Measurements from ENCODE around the gene MRPL1. TPM values are rescaled to one million over a fixed set of nuclear protein-coding genes. Genes with fewer than 3 reads are reported as not detected.

Gene MRPL1
- 60.6 and 84.4 TPM in 2 replicates for total RNA-seq (2014; rRNA removed; shearing (Covaris generic))
- 45.3 and 46.9 TPM in 2 replicates for polyA plus RNA-seq (2015; cell fraction: cytosol; rRNA removed)
- polyA plus RNA-seq (2015; cell fraction: nucleus; rRNA removed) = 37.3 and 38.2 TPM in 2 replicates

DNA sequence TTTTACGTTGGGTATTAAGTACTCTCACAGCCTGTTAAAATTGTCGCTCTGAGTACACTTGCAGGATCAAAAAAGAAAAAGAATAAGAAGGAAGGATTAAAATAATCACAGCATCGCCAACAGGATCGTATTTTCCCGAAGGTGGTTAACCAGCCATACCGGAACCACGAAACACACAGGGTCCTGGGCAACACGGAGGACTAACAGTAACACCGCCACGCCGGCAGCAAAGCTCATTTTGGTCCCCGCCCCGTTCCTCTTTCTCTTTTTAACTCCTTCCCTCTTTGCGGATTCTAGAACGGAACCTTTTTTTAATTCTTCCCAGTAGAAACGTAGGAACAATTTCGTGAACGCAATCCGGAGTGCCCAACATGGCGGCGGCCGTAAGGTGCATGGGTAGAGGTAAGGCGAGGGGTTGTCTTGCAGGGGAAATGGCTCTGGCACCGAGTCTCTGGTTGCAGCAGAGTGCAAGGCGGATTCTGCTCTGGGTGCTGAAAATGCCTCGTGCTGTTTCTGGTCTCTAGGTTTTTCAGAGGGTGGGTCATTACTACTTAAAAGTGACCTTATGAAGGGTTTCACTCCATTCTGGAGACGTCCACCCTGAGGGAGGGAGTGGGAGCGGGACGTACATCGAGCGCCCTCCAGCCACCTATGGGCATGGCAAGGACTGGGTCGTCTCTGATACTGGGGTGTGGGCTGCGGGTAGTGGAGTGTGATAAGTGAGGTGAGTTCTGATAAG lies at the start of gene MRPL1:
TSS of gene MRPL1 (plus strand) at position 353 of the 739 bp plus-strand sequence. CDS start at position 372, 19 bp downstream.
- DNase-seq (ENCODE audit: low read depth) = peak; percentile 95

DNA sequence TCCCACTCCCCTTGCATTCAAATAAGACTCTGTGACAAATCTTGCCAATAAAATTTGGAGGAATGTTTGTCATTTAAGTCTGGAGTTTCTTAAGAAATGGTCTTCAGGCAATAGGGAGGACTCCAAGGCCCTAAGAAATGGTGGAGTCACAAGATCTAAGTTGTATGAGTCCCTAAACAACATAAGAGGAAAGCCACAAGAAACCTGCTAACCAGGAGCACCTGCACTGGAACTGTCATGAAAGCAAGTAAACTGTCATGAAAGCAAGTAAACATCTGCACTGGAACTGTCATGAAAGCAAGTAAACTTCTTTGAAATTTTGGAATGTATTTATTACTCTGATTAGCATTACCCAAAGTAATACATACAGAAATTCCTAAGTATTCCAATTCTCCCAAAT lies 47.0 kb upstream of the MRPL1 start:
- DNase-seq (ENCODE audit: low read depth) = no peak

DNA sequence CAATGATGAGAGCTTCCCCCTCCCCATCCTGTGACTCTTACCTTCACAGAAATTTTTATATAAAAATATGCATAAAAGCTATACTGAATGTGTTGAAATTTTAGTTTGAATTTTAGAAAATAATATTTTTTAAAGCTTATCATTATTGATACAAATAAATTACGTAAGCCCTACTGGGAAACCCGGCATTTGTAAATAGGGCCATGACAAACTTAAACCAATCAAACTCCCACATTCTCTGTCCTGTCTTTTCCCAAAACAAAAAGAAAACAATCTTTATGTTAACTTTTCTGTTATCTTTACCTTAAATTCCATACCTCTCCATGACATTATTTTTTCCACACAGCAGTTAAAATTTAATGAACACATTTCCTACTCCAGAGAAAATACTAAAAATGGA lies 46.1 kb upstream of the MRPL1 start:
- DNase-seq (ENCODE audit: low read depth) = no peak

DNA sequence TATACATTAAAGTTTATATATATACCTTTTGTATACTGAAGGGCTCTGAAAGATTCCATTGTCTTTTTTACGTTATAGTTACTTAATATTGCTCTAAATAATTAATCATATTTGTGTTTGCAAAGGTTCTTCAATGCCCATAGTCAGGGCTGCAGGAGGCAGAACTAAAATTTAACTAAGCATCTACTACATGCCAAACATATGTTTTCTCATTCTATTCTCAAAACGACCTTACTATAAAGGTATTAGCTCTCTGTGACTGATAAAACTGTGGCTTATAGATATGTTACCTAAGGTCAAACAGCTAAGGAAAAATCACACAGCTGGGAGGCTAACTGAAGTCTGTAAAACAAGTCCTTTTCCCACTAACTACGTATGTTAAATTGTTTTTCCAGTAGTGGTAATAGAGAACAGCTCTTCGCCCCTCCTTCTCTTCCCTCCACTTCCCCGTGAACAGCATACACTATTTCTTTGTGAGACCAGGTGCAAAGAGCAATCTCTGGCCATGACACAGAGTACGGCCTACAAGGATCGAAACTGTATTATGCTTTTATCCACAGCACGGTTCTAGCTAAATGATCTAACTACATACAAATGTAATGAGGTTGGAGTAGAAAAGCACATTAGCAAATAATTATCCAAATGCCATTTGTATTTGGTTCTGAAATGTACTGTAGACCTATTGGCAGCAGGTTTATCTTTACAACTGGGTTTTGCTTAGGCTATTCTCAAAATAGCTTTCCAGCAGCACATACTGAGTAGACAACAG lies 45.1 kb upstream of the MRPL1 start:
- no peak for DNase-seq (ENCODE audit: low read depth)

DNA sequence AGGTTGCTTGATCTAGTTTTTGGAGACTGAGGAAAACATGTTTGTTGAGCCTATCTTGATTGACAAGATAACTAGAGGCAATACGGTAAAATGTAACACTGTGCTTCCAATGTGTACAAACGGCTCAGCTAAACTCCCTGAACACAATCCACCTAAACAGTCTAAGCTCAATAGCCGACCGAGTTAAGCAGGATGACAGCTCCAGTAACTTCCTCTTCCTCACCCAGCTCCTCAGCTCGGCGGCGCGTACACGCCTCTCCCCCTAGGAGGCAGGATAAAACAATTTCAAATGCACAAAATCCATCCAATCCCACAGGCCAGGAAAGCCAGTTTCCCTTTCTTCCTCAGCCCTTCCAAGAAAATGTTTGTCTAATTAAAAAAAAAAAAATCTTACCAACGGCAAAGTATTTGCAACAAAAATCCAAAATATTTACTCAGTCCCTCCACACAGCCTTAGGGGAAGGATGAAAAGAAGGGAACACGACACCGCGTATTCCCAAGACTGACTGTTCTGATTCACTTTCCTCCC lies 44.5 kb upstream of the MRPL1 start:
- DNase-seq (ENCODE audit: low read depth) = peak; percentile 90

DNA sequence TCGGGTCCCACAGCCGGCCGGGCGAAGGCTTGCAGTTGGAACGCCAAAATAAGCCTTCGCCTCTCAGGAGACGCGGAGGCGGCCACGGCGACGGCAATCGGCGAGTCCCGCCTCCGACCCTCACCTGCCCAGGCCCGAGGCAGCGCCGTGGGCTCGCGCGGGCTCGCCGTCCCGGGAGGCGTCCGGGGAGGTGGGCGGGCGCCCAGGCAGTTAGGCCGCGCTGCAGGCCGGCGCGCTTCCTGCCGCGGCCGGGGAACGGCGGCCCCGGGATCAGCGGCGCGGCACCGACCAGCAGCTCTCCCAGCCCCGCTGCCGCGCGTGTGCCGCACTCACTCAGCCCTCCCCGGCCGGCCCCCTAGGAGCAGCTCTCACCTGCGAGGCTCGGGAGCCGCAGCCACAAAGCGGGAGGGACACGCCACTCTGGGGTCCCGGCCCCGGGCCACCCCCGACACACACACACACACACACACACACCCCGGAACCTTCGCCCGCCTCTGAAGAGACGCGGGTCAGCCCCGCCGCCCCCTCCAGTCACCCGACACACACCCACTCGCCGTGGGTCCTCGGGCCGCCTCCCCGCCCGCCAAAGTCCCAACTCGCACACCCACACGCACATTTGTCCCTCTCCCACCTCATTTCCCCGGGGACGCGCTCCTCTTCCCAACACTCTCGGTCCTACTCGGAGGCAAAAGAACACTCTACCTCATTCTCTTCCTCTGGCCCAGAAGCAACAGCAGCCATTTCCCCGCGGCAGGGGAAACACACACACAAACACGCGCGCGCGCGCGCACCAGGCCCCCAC lies 43.8 kb upstream of the MRPL1 start, which contains the start of gene CNOT6L:
TSS of gene CNOT6L (minus strand) at position 767 of the 802 bp plus-strand sequence. CDS start at position 707, 60 bp downstream.
- DNase-seq (ENCODE audit: low read depth) = peak; percentile 38

DNA sequence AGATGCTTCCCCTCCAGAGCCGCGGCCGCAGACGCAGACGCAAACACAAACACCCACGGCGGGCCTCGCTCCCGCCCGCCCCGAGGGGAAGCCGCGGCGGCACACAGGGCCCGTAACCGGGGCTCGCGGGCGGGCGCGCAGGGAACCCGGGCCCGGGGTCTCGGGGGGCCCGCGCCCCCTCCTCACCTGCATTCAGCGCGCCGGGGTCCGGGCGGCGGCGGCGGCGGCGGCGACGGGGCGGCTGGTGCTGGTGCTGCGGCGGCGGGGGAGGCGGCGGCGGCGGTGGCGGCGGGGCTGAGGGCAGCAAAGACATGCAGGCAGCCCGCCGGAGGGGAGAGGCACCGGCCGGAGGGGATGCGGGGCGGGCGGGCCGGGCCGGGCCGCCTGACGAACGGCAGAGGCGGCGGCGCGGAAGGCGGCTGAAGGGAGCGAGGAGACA lies 43.2 kb upstream of the MRPL1 start:
- DNase-seq (ENCODE audit: low read depth) = no peak

DNA sequence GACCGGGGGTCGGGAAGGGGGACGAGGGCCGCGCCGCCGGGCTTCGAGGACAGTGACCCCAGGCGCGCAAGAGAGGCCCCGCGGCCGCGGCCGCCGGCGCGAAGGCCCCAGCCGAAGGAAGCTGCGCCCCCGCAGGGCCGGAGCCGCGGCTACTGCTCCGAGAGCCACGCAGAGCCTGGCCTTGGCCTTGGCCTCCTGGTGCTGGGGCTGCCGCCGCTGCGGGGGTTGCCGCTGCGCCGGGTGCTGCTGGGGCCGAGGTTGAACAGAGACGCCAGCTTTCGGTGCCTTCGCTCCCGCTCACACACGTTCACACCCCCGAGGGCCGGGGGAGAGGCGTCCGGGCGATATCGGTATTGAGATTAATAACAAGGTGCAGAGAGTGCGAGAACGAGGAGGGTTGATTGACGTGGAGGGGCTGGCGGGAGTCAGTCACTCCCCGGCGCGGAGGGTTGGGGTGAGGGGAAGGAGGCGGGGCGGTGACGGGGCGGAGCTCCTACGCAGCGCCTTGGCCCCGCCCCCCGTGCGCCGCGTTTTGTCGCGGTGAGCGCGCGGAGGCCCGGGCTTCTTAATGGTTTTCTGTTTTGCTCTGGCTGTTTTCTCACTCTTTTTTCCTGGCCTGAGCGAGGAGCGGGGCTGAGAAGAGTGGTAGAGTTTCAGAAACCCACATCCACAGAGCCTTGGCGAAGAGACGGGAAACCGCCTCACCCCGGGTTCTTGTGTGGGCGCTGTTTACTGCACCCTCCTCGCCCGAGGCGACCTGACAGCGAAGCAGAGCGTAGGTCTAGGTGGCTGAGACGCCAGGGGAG lies 42.6 kb upstream of the MRPL1 start:
- peak; percentile 77 for DNase-seq (ENCODE audit: low read depth)

DNA sequence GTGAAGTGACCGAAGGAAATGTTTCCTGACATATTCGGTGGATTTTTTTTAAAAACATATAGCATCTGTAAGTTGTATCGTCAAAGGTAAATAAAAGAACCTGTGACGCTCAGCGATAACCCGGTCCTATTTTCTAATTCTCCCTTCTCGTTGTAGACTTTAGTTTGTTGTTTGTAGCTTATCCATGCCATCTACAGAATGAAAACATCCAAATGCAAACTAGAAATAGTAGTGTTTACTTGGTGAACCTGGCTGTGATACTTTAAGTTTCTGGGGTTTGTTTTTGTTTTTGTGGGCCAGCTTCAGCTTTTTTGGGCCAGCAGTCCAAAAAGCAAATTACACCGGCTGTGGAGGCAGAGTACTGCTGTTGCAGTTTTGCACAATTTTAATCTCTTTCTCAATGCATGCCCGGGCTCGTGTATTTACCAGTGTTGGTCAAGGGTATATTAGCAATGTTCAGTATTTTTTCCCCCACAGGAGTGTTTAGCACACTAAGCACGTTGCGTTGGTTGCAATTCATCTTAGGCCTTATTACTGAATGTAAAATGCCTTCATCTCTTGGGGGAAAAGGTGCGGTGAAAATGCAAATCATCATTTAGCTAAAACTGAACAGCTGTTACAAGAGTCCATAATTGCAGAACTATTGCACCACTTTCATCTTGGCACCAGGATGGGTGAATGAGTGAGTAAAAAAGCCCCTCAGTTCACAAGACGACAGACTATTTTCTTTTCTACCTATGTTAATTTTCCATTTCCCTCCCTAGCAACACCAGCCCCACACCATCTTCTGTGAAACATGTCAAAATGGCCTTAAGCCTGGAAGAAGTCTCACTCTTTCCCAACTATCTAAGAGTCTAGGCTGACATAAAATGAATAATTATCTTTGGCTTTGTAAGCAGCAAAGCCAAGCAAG lies 41.7 kb upstream of the MRPL1 start:
- no peak for DNase-seq (ENCODE audit: low read depth)

DNA sequence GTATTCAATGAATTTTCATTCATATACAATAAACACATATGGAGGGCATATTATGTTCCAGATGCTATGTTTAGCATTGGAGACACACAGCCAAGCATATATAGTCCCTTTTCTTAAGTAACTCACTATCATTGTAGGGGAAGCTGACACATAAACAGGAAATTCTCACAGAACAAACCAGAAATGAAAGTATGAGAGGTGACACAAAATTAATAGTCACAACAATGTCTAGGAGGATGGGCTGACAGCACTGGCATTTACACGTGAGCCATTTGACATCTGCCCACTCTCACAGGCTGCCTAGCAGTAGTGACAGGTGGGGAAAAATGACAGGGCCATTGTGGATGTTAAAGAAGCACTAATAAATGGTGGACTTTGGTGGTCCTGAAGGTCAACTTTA lies 40.9 kb upstream of the MRPL1 start:
- DNase-seq (ENCODE audit: low read depth) = no peak

DNA sequence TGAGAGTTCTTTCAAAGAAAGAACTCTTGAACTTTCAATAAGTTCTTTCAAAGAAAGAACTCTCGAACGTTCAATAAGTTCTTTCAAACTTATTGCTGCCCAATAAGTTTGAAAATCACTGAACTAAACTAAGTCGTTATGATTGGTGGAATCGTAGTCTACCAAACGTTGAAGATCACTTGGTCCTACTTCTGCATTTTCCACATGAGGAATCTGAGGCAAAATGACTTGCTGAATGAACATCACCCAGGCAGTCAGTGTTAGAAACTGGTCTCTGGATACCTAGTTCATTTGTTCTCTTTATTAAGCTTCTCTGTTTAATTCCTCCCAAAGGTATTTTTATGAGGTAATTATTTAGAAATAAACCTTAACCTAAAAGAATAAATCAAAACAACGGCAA lies 36.4 kb upstream of the MRPL1 start:
- DNase-seq (ENCODE audit: low read depth) = no peak

DNA sequence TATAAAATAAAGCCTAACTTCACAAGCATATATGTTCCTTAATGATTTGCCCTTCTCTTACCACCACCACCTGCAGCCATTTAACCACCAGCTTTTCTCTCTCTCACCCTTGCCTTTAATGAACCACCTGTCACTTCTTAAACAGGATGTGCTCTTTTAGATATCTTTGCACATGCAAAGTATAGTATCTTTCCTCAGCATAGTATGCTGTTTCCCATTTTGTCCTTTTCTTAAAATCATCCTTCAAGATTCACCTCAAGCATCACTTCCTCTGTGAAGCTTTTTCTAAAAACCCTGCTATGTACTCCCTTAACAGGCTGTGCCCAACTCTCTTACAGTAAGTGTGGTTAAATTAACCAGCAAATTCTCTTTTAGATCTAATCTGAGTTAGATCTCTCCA lies 35.3 kb upstream of the MRPL1 start:
- DNase-seq (ENCODE audit: low read depth) = no peak

DNA sequence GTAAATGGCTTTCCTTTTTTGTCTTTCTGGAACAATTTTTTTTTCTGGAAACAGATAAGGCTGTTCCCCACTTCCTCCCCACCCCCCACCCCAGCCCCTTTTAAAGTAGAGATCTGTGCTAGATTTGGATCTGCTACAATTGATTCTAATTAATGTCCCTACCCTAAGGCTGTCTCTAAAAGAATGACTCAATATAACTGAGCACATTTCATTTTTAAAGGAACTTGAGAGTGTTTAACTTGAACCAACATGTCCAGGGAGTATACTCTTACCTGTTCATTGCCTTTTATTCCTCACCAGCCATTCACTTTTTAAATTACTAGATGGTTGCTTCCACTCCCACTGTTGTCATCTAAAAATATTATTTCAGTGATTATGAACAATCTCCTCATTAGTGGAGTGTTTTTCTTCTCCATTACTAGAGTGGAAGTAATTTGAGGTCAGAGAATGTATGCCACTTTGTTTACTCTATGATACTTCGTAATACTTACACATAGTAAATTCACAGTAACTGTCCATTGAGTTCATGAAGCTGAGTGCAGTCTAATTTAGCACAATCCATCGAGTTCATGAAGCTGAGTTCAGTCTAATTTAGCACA lies 29.4 kb upstream of the MRPL1 start:
- DNase-seq (ENCODE audit: low read depth) = no peak

DNA sequence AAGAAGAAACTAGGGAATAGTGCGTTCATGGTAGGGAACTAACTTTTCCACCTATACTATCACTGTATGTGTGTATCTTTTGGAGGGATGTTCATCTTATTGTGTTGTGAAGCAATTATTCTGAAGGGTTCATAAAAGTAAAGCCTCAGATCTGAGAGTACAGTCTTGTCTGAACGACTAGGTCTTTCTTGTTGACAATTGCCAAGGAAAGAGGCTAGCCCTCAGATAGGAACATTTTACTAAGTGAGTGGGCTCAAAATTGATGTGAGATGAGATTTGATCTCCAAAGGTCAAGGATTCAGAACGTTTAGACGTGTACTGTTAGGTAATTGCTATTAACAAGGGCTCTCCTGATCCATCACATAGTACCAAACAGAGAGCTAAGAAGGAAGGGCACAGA lies 28.2 kb upstream of the MRPL1 start:
- no peak for DNase-seq (ENCODE audit: low read depth)

DNA sequence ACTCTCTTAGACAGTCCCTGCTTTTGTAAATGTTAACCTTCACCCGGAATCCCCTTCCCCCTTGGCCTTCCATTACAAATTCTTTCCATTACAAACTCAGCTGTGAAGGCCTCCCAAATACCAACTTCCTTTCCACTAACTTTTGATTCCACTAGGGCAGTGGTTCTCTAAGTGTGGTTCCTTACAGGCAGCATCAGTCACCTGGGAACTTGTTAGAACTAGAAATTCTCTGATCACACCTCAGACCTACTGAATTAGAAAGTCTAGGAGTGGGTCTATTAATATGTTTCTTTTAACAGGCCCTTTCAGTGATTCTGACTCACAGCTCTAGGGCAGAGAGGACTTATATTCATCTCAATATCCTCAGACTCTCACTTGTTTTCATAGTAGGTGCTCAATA lies 19.0 kb upstream of the MRPL1 start:
- no peak for DNase-seq (ENCODE audit: low read depth)

DNA sequence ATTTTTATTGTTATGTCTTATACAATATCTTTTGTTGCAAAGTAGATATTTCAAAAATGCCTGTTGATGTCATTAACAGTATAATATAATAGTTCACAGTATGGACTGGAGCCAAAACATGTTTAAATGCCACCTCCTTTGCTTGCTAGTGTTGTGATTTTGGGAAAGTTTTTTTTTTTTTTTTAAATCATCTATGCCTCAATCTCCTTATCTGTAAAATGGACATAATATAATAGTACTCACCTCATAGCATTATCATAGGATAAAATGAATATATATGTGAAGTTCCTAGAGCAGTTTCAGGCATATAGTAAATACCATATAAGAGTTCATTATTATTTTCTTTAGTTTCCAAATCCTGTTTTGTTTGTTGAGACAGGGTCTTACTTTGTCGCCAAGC lies 18.3 kb upstream of the MRPL1 start:
- no peak for DNase-seq (ENCODE audit: low read depth)

DNA sequence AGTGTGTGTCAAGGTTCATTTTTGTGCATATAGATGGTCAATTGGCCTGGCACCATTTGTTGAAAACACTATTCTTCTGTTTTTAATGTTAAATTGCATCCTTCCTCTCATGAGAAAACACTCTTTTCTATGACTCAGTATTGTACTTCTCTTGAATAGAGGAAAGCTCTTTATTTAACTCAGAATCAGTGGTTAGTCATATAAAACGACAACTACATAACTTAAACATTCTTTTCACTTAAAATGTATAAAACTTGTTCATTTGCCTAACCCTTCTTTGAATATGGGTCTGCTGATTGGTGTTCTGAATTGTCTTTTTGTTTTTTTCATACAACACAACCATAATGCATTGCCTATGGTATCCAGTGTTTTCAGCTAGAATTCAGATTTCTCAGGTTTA lies 17.2 kb upstream of the MRPL1 start:
- DNase-seq (ENCODE audit: low read depth) = peak; percentile 18

DNA sequence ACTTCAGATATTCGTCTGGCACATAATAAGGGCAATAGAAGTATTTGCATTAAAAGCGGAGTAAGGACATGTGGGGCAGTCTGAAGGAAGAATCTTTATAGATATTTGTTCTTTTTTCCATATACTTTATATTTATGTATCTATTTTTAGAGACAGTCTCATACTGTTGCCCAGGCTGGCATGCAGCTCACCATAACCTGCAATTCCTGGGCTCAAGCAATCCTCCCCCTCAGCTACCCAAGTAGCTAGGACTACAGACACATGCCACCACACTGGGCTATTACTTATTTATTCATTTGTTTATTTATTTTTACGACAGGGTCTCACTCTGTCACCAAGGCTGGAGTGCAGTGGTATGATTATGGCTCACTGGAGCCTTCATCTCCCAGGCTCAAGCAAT lies 16.7 kb upstream of the MRPL1 start:
- no peak for DNase-seq (ENCODE audit: low read depth)

DNA sequence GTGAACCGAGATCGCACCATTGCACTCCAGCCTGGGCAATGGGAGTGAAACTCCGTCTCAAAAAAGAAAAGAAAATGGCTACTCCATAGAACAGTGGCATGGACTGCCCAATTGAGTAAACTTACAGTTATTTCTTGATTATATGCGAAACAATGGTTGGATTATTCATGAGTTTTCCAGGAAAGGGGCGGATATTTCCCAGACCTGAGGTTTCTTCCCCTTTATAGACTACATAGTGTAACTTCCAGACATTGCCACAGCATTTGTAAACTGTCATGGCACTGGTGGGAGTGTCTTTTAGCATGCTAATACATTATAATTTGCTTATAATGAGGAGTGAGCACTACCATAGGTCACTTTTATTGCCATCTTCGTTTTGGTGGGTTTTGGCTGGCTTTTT lies 14.1 kb upstream of the MRPL1 start:
- DNase-seq (ENCODE audit: low read depth) = no peak
